Panc1 (cell line): ENCODE results near the gene KCNMA1. TPM values are rescaled to one million over a fixed set of nuclear protein-coding genes. Genes with fewer than 3 reads are reported as not detected.

ENCODE experiments used
- ATAC-seq: fragments of 200-7000 bp; cut with Tn5 transposase; 2 replicates; pipeline ENCODE4 v1.9.1; 2020; ENCODE audit warnings: mild to moderate bottlenecking, moderate library complexity
- BruUV-seq: library from RNA; stranded (reverse); fragments of 400-500 nt; replicated peaks from 2 replicates; lab custom pipeline; 2021; lab: Mats Ljungman, UMichigan
- CTCF ChIA-PET: fragments of 300-600 bp; sonication (Branson Sonifier 250); formaldehyde crosslinking; loops from one replicate; lab custom pipeline; 2022; ENCODE audit warnings: antibody characterized with exemption; lab: Charles Lee
- POLR2A ChIA-PET: fragments of 300-600 bp; sonication (Branson Sonifier 250); formaldehyde crosslinking; loops from one replicate; lab custom pipeline; 2022; ENCODE audit warnings: antibody characterized with exemption; lab: Charles Lee
- DNase-seq: peaks from one replicate; pipeline ENCODE4 v3.0.0-alpha.2; 2010; ENCODE audit warnings: low read depth, low spot score
- H3K27ac ChIP-seq: 2 replicates; pipeline ENCODE4 v1.5.1; 2011; ENCODE audit warnings: mild to moderate bottlenecking, low read length, inconsistent platforms
- H3K27me3 ChIP-seq: fragments of 200-500 bp; sonication (Bioruptor generic); 2 replicates; pipeline ENCODE4 v1.6.0; 2014; ENCODE audit warnings: low read length, inconsistent platforms; ENCODE audit not compliant: control insufficient read depth, insufficient read depth
- H3K36me3 ChIP-seq: fragments of 200-500 bp; sonication (Bioruptor generic); 2 replicates; pipeline ENCODE4 v1.5.1; 2014; ENCODE audit warnings: inconsistent platforms, mild to moderate bottlenecking, low read length, moderate library complexity; ENCODE audit not compliant: control insufficient read depth, insufficient read depth
- H3K4me1 ChIP-seq: 2 replicates; pipeline ENCODE4 v1.5.1; 2011; ENCODE audit warnings: inconsistent platforms, mild to moderate bottlenecking, low read length, moderate library complexity; ENCODE audit not compliant: control insufficient read depth, insufficient read depth
- H3K4me3 ChIP-seq, 2 experiments: 2 replicates each; pipeline ENCODE4 v1.5.1; 2011 to 2012; ENCODE audit warnings: low read depth in 2 of 2, low read length in 2 of 2, mild to moderate bottlenecking in 2 of 2, inconsistent platforms in 1 of 2, moderate library complexity in 1 of 2
- H3K9me3 ChIP-seq: fragments of 200-500 bp; sonication (Bioruptor generic); 2 replicates; pipeline ENCODE4 v1.5.1; 2014; ENCODE audit warnings: low read depth, mild to moderate bottlenecking, inconsistent platforms, low read length, moderate library complexity; ENCODE audit not compliant: control insufficient read depth, insufficient read depth
- POLR2AphosphoS5 ChIP-seq: IDR thresholded peaks from 2 replicates; pipeline ENCODE4 v1.6.1; 2012; ENCODE audit warnings: mild to moderate bottlenecking, low read depth, low read length, moderate library complexity
- SIN3A ChIP-seq: IDR thresholded peaks from 2 replicates; pipeline ENCODE4 v1.6.1; 2012; ENCODE audit warnings: low read depth, mild to moderate bottlenecking, low read length, moderate library complexity, borderline replicate concordance; ENCODE audit not compliant: insufficient read depth
- TCF7L2 ChIP-seq: IDR thresholded peaks from 2 replicates; pipeline ENCODE4 v1.6.1; 2011; ENCODE audit warnings: mild to moderate bottlenecking, low read depth, low read length, inconsistent platforms
- in situ Hi-C: cut with HindIII; loops from 2 replicates; pipeline ENCODE4 v1.10.0; 2016; ENCODE audit warnings: low sequenced_read_pairs, low pct_unique_long_range_greater_than_20kb
- intact Hi-C: fragments of 100-400 bp; cut with micrococcal nuclease; formaldehyde crosslinking; loops from one replicate; pipeline ENCODE4 v1.10.0; 2022; ENCODE audit not compliant: unreplicated experiment
- total RNA-seq: library from RNA; stranded (reverse); gene quantifications from one replicate; pipeline ENCODE4 v1.2.1, GENCODE V29; 2021; ENCODE audit not compliant: unreplicated experiment
- TF ChIP-seq, protein P1 (sequence below), 2 experiments: IDR thresholded peaks; 2 replicates each; pipeline ENCODE4 v1.6.1; 2011 to 2012; ENCODE audit warnings: low read depth in 2 of 2, control low read depth in 1 of 2, low read length in 1 of 2, mild to moderate bottlenecking in 1 of 2, moderate library complexity in 1 of 2; ENCODE audit not compliant: insufficient read depth in 1 of 2
- TF ChIP-seq, protein P2 (sequence below): fragments of 450-650 bp; IDR thresholded peaks from 2 replicates; pipeline ENCODE4 v1.5.1; 2017; ENCODE audit warnings: mild to moderate bottlenecking

KCNMA1 gene
- total RNA-seq, 1 experiment from 2014 or later, result 91.9 TPM

- TF ChIP-seq, protein P1, sequence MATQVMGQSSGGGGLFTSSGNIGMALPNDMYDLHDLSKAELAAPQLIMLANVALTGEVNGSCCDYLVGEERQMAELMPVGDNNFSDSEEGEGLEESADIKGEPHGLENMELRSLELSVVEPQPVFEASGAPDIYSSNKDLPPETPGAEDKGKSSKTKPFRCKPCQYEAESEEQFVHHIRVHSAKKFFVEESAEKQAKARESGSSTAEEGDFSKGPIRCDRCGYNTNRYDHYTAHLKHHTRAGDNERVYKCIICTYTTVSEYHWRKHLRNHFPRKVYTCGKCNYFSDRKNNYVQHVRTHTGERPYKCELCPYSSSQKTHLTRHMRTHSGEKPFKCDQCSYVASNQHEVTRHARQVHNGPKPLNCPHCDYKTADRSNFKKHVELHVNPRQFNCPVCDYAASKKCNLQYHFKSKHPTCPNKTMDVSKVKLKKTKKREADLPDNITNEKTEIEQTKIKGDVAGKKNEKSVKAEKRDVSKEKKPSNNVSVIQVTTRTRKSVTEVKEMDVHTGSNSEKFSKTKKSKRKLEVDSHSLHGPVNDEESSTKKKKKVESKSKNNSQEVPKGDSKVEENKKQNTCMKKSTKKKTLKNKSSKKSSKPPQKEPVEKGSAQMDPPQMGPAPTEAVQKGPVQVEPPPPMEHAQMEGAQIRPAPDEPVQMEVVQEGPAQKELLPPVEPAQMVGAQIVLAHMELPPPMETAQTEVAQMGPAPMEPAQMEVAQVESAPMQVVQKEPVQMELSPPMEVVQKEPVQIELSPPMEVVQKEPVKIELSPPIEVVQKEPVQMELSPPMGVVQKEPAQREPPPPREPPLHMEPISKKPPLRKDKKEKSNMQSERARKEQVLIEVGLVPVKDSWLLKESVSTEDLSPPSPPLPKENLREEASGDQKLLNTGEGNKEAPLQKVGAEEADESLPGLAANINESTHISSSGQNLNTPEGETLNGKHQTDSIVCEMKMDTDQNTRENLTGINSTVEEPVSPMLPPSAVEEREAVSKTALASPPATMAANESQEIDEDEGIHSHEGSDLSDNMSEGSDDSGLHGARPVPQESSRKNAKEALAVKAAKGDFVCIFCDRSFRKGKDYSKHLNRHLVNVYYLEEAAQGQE (IDR thresholded peaks at IDR 0.05; ENCODE audit: insufficient read depth in 1 of 2, low read depth in 2 of 2, low read length in 1 of 2), result no peak
- no peak overlapping the region for H3K27ac ChIP-seq
- H3K27me3 ChIP-seq, result no peaks in the 10 kb centered on the region
- BruUV-seq, result no TSS peak
- ChIA-PET CTCF (no interaction called here), POLR2A (no interaction called here)
- H3K4me3 ChIP-seq, result no peak overlapping the region
- intact Hi-C loops (no loop called here), in situ Hi-C loops (no loop called here)
- ATAC-seq (no peak), DNase-seq (no peak)
- 0 out of 2 replicates have a peak, but pooled peaks cover 2% of the 10 kb centered on the region for H3K4me1 ChIP-seq
- H3K9me3 ChIP-seq, result no peaks in the 10 kb centered on the region
- no peaks in the 10 kb centered on the region for H3K36me3 ChIP-seq
These were observed 448.5 kb downstream of the KCNMA1 start for GRCh38 chr10:77189075-77189474.

GRCh38 chr10:77188521-77188920 is 449.1 kb downstream of the KCNMA1 start:
- Histone ChIP-seq H3K27me3 (no peaks in the 10 kb centered on the region), H3K27ac (no peak overlapping the region), H3K36me3 (no peaks in the 10 kb centered on the region), H3K4me1 (0 out of 2 replicates have a peak, but pooled peaks cover 2% of the 10 kb centered on the region), H3K9me3 (no peaks in the 10 kb centered on the region), H3K4me3 (no peak overlapping the region)
- BruUV-seq, result no TSS peak
- ChIA-PET CTCF (no interaction called here), POLR2A (no interaction called here)
- intact Hi-C loops (no loop called here), in situ Hi-C loops (no loop called here)
- TF ChIP-seq TCF7L2, result no peak
- TF ChIP-seq POLR2AphosphoS5, result no peak
- TF ChIP-seq, protein P1 (IDR thresholded peaks at IDR 0.05; ENCODE audit: insufficient read depth in 1 of 2, low read depth in 2 of 2, low read length in 1 of 2), result no peak
- no peak for TF ChIP-seq SIN3A
- TF ChIP-seq, protein P2, sequence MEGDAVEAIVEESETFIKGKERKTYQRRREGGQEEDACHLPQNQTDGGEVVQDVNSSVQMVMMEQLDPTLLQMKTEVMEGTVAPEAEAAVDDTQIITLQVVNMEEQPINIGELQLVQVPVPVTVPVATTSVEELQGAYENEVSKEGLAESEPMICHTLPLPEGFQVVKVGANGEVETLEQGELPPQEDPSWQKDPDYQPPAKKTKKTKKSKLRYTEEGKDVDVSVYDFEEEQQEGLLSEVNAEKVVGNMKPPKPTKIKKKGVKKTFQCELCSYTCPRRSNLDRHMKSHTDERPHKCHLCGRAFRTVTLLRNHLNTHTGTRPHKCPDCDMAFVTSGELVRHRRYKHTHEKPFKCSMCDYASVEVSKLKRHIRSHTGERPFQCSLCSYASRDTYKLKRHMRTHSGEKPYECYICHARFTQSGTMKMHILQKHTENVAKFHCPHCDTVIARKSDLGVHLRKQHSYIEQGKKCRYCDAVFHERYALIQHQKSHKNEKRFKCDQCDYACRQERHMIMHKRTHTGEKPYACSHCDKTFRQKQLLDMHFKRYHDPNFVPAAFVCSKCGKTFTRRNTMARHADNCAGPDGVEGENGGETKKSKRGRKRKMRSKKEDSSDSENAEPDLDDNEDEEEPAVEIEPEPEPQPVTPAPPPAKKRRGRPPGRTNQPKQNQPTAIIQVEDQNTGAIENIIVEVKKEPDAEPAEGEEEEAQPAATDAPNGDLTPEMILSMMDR, result no peak
- ATAC-seq (no peak), DNase-seq (no peak)
